SU-DHL-6 (cell line): ENCODE results near the gene NOCT.

Experiments
- CTCF ChIP-seq: fragments of 200-600 bp; sonication (generic); IDR thresholded peaks from one replicate; pipeline ENCODE4 v1.5.1; 2017; ENCODE audit warnings: antibody characterized with exemption, mild to moderate bottlenecking, low read length, moderate library complexity; ENCODE audit not compliant: insufficient read depth, poor library complexity, severe bottlenecking
- EZH2phosphoT487 ChIP-seq: fragments of 200-600 bp; sonication (generic), shearing (Covaris generic); conservative IDR thresholded peaks from 2 replicates; pipeline ENCODE4 v1.6.1; 2018; ENCODE audit warnings: mild to moderate bottlenecking, antibody characterized with exemption, low read length, moderate library complexity, mixed read lengths

- TF ChIP-seq CTCF (no peak), EZH2phosphoT487 (no peak)
Measured at GRCh38 chr4:139036885-139037284, 21.3 kb downstream of the NOCT start.
